GM12892 (cell line): Measurements from ENCODE around the gene DGKQ.

Source experiments
- DNase-seq: peaks from one replicate; pipeline ENCODE4 v3.0.0; 2011; ENCODE audit not compliant: insufficient read length
- FAIRE-seq: peaks from 2 replicates; lab custom pipeline; 2011; peaks lifted over from hg19 to GRCh38; lab: Jason Lieb, UNC
- POLR2A ChIP-seq: IDR thresholded peaks from 2 replicates; pipeline ENCODE4 v1.6.1; 2011; ENCODE audit warnings: low read depth, low read length, control low read depth
- POLR2AphosphoS5 ChIP-seq: IDR thresholded peaks from 2 replicates; pipeline ENCODE4 v1.6.1; 2011; ENCODE audit warnings: low read depth, low read length, control low read depth
- TAF1 ChIP-seq: IDR thresholded peaks from 2 replicates; pipeline ENCODE4 v1.6.1; 2011; ENCODE audit warnings: low read depth, mild to moderate bottlenecking, control low read depth, low read length, borderline replicate concordance

Gene DGKQ

DNA sequence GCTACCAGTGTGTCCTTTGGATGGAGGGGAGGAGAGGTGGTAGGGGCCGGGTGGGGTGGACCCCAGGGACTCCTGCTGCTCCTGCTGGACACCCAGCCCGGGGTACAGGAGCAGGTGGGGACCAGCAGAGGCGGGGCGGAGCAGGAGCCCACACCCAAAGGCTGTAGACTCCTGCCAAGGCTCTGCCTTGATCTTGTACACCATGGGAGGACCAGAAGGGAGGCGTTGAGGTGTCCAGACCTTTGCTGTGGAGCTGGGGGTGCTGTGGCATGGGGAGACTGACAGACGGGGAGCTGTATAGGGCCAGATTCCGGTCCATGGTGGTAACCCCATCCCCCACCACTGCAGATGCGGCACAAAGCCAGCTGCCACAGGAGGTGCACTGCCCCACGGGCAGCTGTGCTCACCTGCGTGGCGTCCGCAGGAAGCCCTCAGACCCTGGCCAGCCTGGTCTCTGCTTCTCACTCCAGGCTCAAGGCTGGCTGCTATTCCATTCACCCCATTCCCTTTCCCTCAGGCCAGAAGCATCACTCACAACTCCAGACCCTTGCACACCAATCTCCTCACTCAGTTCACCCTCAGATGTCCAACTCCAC lies 24.8 kb upstream of the DGKQ start:
- TF ChIP-seq POLR2A (no peak), TAF1 (no peak), POLR2AphosphoS5 (no peak)
- DNase-seq (no peak), FAIRE-seq (no peak)

- DNase-seq, result no peak
- TF ChIP-seq TAF1, result no peak
- no peak for TF ChIP-seq POLR2AphosphoS5
- no peak for TF ChIP-seq POLR2A
- FAIRE-seq, result no peak
These were observed 24.2 kb upstream of the DGKQ start for GRCh38 chr4:997375-998071.

- FAIRE-seq, result no peak
- TF ChIP-seq POLR2A (no peak), POLR2AphosphoS5 (no peak), TAF1 (no peak)
- no peak for DNase-seq
These were observed 23.6 kb upstream of the DGKQ start for GRCh38 chr4:996997-997374.

GRCh38 chr4:996030-996996 lies 22.9 kb upstream of the DGKQ start:
- no peak for TF ChIP-seq POLR2A
- no peak for TF ChIP-seq TAF1
- TF ChIP-seq POLR2AphosphoS5, result no peak
- no peak for DNase-seq
- no peak for FAIRE-seq

DNA sequence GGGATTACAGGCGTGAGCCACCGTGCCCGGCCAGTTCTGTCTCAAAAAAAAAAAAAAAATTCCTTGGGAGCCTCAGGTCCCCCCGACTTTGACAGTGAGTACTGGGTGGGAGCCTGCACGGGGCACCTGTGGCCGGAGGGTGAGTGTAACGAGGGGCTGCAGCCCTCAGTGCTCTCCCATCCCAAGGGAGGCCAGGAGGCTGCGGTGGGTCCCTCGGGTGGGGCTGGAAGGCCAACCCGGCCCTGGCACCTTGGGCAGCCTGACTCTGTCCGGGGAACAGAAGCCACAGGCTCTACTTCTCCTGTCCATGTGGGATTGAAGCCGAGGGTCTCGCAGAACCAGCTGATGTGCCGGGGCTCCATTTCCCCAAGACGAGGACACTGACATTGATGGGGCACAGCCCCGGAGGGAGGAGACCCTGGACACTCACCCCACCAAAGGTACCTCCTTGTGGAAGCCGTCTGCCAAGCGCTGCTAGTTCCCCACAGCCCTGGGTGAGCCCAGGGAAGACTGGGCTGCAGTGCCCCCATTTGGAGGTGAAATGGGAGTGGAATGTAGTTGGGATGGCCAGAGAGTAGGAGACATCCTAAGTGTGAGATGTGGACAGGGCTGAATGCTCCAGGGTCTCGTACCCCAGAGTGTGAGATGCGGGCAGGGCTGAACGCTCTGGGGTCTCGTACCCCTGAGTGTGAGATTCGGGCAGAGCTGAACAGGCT lies 22.1 kb upstream of the DGKQ start:
- FAIRE-seq, result no peak
- no peak for TF ChIP-seq TAF1
- TF ChIP-seq POLR2A, result no peak
- TF ChIP-seq POLR2AphosphoS5, result no peak

DNA sequence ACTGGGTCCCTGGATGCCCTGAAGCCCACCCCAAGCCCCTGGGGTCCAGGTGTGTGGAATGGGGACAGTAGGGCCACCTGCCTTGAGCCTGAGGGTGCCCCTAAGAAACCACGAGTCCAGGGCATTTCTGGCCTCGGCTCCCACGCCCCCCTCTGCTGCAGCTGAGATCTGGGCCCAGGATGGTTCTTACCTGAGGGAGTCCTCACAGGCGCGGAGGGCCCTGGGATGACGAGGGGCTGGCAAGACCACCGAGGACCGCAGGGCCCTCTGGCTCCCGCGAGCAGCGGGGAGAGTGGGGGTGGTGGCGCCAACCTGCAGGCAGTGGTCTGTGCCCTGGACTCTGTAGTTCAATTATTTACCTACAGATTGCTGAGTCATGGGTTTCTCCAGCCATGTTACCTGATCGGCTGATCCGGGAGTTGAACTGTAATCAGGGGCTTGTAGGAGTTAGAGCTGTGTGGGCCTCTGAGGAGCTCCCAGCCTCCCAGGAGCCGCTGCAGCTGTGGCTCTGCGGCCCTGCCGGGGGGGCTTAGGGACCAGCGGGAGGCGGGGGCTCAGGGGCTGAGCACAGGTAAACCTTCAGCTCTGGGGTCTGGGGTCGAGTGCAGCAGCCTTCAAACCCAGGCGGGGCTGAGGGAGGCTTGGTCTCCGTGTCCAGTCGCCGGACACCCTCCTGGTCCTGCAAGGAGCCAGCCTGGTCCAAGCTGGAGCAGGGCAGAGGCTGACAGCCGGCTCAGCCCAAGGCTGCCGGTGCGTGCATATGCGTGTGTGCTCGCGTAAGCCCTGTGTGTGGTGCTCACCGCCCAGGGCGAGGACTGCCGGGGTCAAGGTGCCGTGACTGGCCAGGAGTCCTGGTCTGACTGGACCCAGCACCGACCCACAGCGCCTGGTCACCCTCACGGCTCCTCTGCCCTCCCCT lies 20.0 kb upstream of the DGKQ start, which contains the start of gene SLC26A1:
SLC26A1 (minus strand) TSS at position 294 of the 919 bp plus-strand sequence. CDS start 1,701 bp downstream, outside the sequence.
- DNase-seq, result no peak
- TF ChIP-seq POLR2AphosphoS5 (no peak), POLR2A (no peak)
- FAIRE-seq, result no peak

More for the DNA sequence above, 22.1 kb upstream of the DGKQ start:
- no peak for DNase-seq

DNA sequence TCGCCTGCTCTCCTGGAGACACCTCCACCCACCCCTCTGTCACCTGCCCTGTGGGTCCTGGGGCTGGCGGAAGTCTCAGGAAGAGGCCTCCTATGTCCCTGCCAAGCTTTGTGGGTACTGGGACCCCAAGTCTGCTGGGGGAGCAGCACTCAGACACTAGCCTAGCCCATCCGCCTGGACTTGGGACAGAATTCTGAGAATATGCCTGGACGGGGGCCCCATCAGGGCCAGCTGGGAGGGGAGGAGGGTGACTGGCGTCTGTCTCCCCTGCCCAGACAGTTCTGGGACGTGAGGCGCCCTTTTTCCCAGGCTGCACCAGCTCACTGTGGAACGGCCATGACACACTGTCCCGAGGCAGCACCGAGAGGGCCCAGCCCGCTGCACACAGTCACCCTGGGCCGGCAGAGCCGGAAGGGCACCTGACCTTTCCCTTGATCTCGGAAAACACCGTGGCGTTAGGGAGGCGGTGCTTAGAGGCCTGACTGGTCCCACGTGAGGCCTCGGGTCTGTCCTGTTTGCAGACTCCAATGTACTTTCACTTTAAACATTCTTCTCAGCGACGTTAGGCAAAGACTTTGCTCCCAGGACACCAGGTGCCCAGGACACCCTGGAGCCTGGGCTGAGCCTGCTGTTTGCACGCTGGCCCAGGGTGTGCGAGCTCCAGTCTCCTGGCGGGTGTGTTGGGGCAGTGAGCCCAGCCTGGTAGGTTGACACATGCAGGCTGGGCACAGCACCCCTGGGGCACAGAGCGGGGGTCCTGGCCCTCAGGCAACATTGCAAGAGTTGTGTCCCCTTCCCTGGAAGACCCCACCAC lies 19.1 kb upstream of the DGKQ start:
- no peak for TF ChIP-seq TAF1
- peak; percentile 59 for TF ChIP-seq POLR2AphosphoS5
- TF ChIP-seq POLR2A, result peak; percentile 58; the same call in 1 of the 2 replicates
- no peak for FAIRE-seq
- DNase-seq, result no peak

- no peak; the same call in 1 of the 2 replicates for TF ChIP-seq POLR2A
- no peak for TF ChIP-seq POLR2AphosphoS5
- TF ChIP-seq TAF1, result no peak
- FAIRE-seq, result no peak
- DNase-seq, result no peak
These were observed 18.3 kb upstream of the DGKQ start for GRCh38 chr4:991451-992296.

DNA sequence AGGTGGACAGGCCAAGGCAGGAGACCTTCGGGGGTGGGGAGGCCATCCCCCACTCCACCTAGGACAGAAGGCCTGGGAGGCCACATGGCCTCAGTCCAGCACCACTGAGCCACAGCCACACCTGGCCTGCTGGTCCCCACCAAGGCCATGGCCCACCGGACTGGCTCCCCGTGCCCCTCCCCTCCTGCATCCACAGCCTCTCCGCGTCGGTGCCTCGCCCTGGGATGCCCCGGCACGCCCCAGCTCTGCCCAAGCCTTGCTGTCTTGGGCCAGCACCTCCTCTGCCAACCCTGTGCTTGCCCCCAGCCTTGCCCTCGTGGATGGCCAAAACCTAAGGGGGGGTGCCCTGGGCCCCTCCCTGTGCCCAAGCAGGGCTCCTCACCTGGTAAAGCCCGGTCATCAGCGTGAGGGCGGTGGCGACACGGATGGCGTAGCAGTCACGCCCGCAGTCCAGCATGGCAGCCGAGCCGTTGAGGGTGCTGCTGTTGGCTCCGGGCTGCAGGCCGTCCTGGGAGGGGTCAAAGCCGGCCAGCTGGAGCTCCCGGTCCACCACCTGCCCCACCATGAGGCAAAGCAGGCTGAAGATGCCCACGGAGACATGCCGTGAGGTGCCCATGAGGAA lies 17.5 kb upstream of the DGKQ start:
- DNase-seq (no peak), FAIRE-seq (no peak)
- TF ChIP-seq TAF1 (no peak), POLR2AphosphoS5 (no peak), POLR2A (no peak)
